Measurements from ENCODE around the gene SLC16A6. TPM values are rescaled to one million over a fixed set of nuclear protein-coding genes. Genes with fewer than 3 reads are reported as not detected.
"Not testable (repeated sequence)": the region's sequence is repeated elsewhere in the genome, so short reads cannot be mapped to it uniquely, and the experiment has no call there.

Gene SLC16A6
- total RNA-seq, 4 donors from 2014 or later: 0.13 to 1.8 (median 0.46) TPM

GRCh38 chr17:68318103-68318991 lies 27.4 kb upstream of the SLC16A6 start:
- Histone ChIP-seq H3K4me3 (replicated peaks in 1 of 3) (no peak overlapping the region), H3K27me3 (no peaks in the 10 kb centered on the region), H3K4me1 (no peaks in the 10 kb centered on the region), H3K36me3 (no peaks in the 10 kb centered on the region), H3K27ac (no peak overlapping the region), H3K9me3 (no peaks in the 10 kb centered on the region)
- WGBS, 2 donors: 74 to 79% methylated on average over 8 of the region's 8 CpGs
- intact Hi-C loops (cut with DNase I): no loop called here
- no peak for DNase-seq
- TF ChIP-seq CTCF (IDR thresholded peaks at IDR 0.05) (no peak), POLR2A (IDR thresholded peaks at IDR 0.05) (no peak)

DNA sequence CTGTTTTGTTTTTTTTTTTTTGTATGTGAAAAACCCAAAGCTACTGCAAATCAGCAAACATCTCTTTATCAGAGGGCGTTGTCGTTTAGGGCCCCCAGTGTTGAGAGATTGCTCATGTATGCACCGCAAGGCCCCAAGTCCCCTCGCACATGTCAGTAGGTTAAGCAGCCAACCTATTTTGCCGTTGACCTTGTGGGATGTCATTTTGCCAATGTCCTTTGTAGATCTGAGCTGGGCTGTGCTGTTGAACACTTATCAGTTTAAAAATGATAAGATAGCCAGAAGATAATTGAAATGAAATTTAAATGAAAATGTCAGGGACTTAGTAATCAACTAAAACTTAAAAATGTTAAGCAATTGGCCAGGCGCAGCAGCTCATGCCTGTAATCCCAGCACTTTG lies 26.5 kb upstream of the SLC16A6 start:
- H3K27me3 ChIP-seq: no peaks in the 10 kb centered on the region
- no peak overlapping the region for H3K4me3 ChIP-seq (replicated peaks in 1 of 3)
- 91 to 94% methylated on average over 6 of the region's 6 CpGs for WGBS, 2 donors
- H3K36me3 ChIP-seq: no peaks in the 10 kb centered on the region
- H3K4me1 ChIP-seq: no peaks in the 10 kb centered on the region
- no peak overlapping the region for H3K27ac ChIP-seq
- TF ChIP-seq POLR2A (IDR thresholded peaks at IDR 0.05) (no peak), CTCF (IDR thresholded peaks at IDR 0.05) (no peak)
- no peaks in the 10 kb centered on the region for H3K9me3 ChIP-seq
- DNase-seq: no peak
- intact Hi-C loops (cut with DNase I): no loop called here

DNA sequence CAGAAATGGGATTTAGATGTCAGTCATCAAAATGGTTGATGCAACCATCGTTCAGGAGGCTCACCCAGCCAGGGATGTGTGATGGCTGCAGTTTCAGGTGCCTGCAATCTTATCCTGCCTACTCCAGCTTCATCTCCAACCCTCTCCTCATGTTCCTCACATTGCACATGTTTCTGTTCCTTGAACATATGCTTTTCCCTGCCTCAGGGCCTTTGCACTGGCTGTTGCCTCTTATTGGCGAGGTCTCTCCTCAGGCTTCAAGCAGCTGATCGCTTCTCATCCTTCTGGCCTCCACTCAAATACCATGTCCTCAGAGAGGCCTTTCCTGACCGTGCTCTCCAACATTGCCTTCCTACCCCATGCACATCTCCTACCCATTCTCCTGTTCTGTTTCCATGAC lies 25.0 kb upstream of the SLC16A6 start:
- 94 to 99% methylated on average over 4 of the region's 4 CpGs for WGBS, 2 donors
- no peak for TF ChIP-seq POLR2A (IDR thresholded peaks at IDR 0.05)
- TF ChIP-seq CTCF (IDR thresholded peaks at IDR 0.05): no peak
- H3K27ac ChIP-seq: no peak overlapping the region
- H3K4me3 ChIP-seq (replicated peaks in 1 of 3): no peak overlapping the region
- intact Hi-C loops (cut with DNase I): no loop called here
- H3K36me3 ChIP-seq: no peaks in the 10 kb centered on the region
- H3K4me1 ChIP-seq: no peaks in the 10 kb centered on the region
- DNase-seq: no peak
- no peaks in the 10 kb centered on the region for H3K9me3 ChIP-seq
- H3K27me3 ChIP-seq: no peaks in the 10 kb centered on the region

DNA sequence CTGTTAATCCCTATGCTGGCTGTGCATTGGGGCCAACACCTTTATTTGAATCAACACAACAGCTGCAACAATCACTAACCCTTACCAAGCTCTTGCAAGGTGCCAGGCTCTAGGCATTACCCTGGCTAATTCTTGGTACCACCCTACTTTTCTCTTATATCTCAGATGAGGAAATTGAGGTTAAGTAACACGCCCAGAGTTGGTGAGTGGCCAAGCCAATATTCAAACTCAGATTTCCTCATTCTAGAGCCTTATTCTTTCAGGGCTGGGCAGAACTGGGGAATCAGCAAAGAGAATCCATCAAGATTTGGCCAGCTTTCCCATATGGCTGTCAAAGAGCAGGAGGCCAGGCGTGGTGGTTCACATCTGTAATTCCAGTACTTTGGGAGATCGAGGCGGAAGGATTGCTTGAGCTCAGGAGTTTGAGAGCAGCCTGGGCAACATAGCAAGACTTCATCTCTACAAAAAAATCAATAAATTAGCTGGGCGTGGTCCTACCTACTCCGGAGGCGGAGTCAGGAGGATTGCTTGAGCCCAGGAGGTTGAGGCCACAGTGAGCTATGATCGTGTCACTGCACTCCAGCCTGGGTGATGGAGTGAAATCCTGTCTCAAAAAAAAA lies 24.1 kb upstream of the SLC16A6 start:
- Histone ChIP-seq H3K27me3 (no peaks in the 10 kb centered on the region), H3K36me3 (no peaks in the 10 kb centered on the region), H3K27ac (no peak overlapping the region), H3K4me1 (no peaks in the 10 kb centered on the region), H3K9me3 (no peaks in the 10 kb centered on the region), H3K4me3 (replicated peaks in 1 of 3) (no peak overlapping the region)
- intact Hi-C loops (cut with DNase I): no loop called here
- no peak for TF ChIP-seq CTCF (IDR thresholded peaks at IDR 0.05)
- TF ChIP-seq POLR2A (IDR thresholded peaks at IDR 0.05): no peak
- WGBS, 2 donors: 95 to 96% methylated on average over 8 of the region's 8 CpGs
- DNase-seq: no peak

- Histone ChIP-seq H3K36me3 (no peaks in the 10 kb centered on the region), H3K27me3 (no peaks in the 10 kb centered on the region), H3K9me3 (no peaks in the 10 kb centered on the region), H3K27ac (no peak overlapping the region), H3K4me1 (no peaks in the 10 kb centered on the region), H3K4me3 (replicated peaks in 1 of 3) (no peak overlapping the region)
- no peak for DNase-seq
- 87 to 94% methylated on average over 8 of the region's 8 CpGs for WGBS, 2 donors
- intact Hi-C loops (cut with DNase I): no loop called here
- TF ChIP-seq POLR2A (IDR thresholded peaks at IDR 0.05): no peak
- TF ChIP-seq CTCF (IDR thresholded peaks at IDR 0.05): no peak
These were observed 19.2 kb upstream of the SLC16A6 start for GRCh38 chr17:68310152-68310551.

GRCh38 chr17:68309066-68309670 lies 18.2 kb upstream of the SLC16A6 start:
- H3K4me1 ChIP-seq; H3K36me3 ChIP-seq; DNase-seq; H3K9me3 ChIP-seq; H3K27ac ChIP-seq; H3K27me3 ChIP-seq; intact Hi-C loops (cut with DNase I); H3K4me3 ChIP-seq (replicated peaks in 1 of 3): not testable (repeated sequence)
- 96 to 98% methylated on average over 15 to 20 of the region's 28 CpGs for WGBS, 2 donors

GRCh38 chr17:68308486-68308885 lies 17.6 kb upstream of the SLC16A6 start:
- H3K27ac ChIP-seq; H3K4me3 ChIP-seq (replicated peaks in 1 of 3); intact Hi-C loops (cut with DNase I); H3K36me3 ChIP-seq; H3K9me3 ChIP-seq; H3K27me3 ChIP-seq; DNase-seq; H3K4me1 ChIP-seq: not testable (repeated sequence)
- WGBS, 2 donors: 81 to 96% methylated on average over 3 to 4 of the region's 7 CpGs
